Suprapubic skin (tissue), 3 donors: Measurements from ENCODE around the gene PCNX2.

Source experiments
- EP300 ChIP-seq: sonication (generic); formaldehyde crosslinking; IDR thresholded peaks from one replicate; pipeline ENCODE4 v1.6.1; 2017; ENCODE audit warnings: antibody characterized with exemption
- POLR2A ChIP-seq, 2 donors: fragments of 450-650 bp; IDR thresholded peaks; one replicate each; pipeline ENCODE4 v1.6.1; 2017; ENCODE audit warnings: antibody characterized with exemption in 2 of 2, mild to moderate bottlenecking in 2 of 2, moderate library complexity in 2 of 2
- TF ChIP-seq, protein P1 (sequence below), 2 donors: fragments of 200-600 bp in 1 of 2; fragments of 450-650 bp in 1 of 2; sonication (generic) in 1 of 2; IDR thresholded peaks; one replicate each; pipeline ENCODE4 v1.5.1; 2016 to 2019; ENCODE audit warnings: antibody characterized with exemption in 2 of 2, mild to moderate bottlenecking in 1 of 2, moderate library complexity in 1 of 2

DNA sequence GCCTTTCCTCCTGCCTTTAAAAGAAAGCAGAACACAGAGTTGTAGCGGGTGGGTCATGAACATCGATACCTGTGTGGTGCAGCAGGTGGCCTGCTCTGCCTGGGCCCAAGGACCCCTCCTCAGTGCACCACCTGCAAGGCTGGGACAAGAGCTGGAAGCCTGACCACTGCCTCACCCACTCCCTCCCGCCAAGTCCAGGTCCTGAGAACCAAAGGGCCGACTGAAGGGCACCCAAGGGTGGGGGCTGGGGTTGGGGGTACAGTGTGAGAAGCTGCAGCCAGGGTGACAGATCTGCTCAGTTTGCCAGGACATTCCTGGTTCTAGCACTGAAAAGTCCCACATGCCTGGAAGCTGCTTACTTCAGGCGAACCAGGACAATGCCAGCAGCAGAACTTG, 309.0 kb downstream of the PCNX2 start:
- TF ChIP-seq, protein P1, sequence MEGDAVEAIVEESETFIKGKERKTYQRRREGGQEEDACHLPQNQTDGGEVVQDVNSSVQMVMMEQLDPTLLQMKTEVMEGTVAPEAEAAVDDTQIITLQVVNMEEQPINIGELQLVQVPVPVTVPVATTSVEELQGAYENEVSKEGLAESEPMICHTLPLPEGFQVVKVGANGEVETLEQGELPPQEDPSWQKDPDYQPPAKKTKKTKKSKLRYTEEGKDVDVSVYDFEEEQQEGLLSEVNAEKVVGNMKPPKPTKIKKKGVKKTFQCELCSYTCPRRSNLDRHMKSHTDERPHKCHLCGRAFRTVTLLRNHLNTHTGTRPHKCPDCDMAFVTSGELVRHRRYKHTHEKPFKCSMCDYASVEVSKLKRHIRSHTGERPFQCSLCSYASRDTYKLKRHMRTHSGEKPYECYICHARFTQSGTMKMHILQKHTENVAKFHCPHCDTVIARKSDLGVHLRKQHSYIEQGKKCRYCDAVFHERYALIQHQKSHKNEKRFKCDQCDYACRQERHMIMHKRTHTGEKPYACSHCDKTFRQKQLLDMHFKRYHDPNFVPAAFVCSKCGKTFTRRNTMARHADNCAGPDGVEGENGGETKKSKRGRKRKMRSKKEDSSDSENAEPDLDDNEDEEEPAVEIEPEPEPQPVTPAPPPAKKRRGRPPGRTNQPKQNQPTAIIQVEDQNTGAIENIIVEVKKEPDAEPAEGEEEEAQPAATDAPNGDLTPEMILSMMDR (IDR thresholded peaks at IDR 0.05): no peak
- no peak for TF ChIP-seq POLR2A (IDR thresholded peaks at IDR 0.05)
- TF ChIP-seq EP300: no peak
